ENCODE results near the gene PTGR1. TPM values are rescaled to one million over a fixed set of nuclear protein-coding genes. Genes with fewer than 3 reads are reported as not detected.
A peak's percentile ranks its signal among the peaks of the same experiment; 100 is the strongest.
"Not testable (repeated sequence)": the region's sequence is repeated elsewhere in the genome, so short reads cannot be mapped to it uniquely, and the experiment has no call there.

Gene PTGR1
- total RNA-seq, 2 donors from 2014 or later, result 2.0 TPM; not detected in 1

DNA sequence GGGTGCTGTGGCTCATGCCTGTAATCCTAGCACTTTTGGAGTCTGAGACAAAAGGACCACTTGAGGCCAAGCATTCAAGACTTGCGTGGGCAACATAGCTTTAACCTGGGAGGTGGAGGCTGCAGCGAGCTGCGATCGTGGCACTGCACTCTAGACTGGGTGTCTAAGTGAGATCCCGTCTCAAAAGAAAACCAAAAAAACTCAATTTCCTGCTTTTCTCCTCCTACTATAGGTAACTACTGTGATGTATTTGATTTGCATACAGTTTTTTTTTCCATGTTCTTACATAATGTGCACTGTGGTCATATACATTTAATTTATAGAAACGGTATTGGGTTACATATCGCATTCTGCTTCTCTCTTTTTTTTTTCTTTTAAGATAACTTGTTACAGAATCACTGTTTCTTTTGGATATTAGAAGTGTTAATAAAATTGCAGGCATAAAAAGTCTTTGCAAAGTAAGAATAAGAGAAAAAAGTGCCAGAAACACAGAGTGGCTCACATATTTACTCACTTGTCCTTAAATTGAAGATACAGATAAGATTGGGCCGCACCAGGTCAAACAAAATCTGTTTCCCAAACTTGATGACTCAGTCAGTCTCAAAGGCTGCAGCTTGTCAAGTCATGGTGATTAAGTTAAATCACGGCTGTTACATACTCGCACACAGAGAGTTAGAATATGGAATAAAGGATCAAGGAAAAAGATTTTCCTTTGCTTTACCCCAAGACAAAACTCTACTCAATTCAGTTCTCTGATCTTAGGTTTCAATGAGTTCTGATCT is 2.0 kb upstream of the PTGR1 start:
- Mint-ChIP-seq H3K27ac (no peak overlapping the region), H3K4me1 (peaks cover 13% of the 10 kb centered on the region), H3K4me3 (peak overlapping the region; percentile 33), H3K27me3 (peaks cover 40% of the 10 kb centered on the region), H3K36me3 (ENCODE audit: low read depth) (no peaks in the 10 kb centered on the region)
- ATAC-seq (no peak), DNase-seq (no peak)
- no peaks in the 10 kb centered on the region for H3K9me3 ChIP-seq (ENCODE audit: control insufficient read depth, low read length, poor library complexity, severe bottlenecking)

DNA sequence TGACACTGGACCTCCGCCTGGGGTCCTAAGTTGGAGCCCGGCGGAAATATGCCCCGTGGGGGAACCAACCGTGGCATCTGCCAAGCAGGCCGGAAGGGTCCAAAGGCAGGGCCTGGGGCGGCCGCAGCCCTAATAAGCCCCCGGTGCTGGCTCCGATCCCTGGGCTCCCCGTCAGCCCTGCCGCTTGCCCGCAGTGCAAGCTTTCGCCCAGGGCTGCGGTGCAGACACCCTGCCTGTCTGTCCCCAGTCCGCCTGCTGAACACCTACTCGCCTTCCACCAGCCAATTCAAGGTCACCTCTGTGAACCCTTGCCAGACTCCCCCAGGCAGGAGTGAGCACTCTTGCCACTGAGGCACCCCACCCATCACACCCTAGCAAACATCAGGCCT is 502 bp upstream of the PTGR1 start:
- H3K27me3 Mint-ChIP-seq, result peaks cover 33% of the 10 kb centered on the region
- no peaks in the 10 kb centered on the region for H3K36me3 Mint-ChIP-seq (ENCODE audit: low read depth)
- H3K4me1 Mint-ChIP-seq, result peaks cover 13% of the 10 kb centered on the region
- ATAC-seq, result no peak
- H3K4me3 Mint-ChIP-seq, result peak overlapping the region; percentile 93
- H3K27ac Mint-ChIP-seq, result no peak overlapping the region
- H3K9me3 ChIP-seq (ENCODE audit: control insufficient read depth, low read length, poor library complexity, severe bottlenecking), result no peaks in the 10 kb centered on the region
- DNase-seq, result no peak

DNA sequence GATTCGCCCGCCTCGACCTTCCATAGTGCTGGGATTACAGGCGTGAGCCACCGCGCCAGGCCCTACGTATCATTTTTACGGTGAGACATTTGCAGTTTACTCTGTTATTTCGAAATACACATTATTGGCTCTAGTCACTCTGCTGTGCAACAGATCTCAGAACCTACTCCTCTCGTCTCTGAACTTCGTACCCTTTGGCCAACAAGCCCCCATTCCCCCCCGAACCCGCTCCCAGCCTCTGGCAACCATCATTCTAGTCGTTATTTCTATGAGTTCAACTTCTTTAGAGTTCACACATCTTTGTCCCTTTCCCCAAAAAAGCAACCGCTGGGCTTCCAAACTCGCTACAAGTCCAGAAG is 735 bp downstream of the PTGR1 start:
- no peaks in the 10 kb centered on the region for H3K9me3 ChIP-seq (ENCODE audit: control insufficient read depth, low read length, poor library complexity, severe bottlenecking)

DNA sequence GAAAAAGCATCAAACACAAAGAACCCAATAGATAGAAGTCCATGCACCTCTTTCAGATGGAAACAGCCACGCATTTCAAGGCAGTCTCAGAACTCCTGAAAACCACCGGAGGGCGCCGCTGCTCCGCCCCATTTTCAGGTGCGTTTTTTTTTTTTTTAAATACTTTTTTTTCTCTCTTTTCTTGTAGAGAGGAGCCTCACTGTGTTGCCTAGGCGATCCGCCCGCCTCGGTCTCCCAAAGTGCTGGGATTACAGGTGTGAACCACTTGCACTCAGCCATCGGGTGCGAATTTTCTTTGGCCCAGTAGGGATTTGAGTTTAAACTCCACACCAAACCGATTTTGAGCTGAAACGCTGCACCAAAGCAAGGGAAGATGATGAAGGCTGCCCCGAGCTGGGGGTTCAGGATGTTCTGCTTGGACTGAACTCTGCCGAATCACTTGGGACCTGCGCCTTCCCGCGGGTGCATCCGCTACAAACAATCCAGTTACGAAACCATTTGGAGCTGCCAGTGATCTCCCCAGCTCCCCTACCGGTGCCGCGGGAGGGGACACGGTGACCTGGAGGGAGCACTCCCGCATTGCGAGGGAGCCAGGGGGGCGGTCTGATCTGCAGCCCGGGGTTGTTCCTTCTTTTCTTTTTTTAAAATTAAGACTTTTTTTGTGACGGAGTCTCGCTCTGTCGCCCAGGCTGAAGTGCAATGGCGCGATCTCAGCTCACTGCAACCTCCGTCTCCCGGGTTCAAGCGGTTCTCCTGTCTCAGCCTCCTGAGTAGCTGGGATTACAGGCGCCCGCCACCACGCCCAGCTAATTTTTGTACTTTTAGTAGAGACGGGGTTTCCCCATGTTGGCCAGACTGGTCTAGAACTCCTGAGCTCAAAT is 1.4 kb downstream of the PTGR1 start:
- H3K27me3 Mint-ChIP-seq, result peaks cover 26% of the 10 kb centered on the region
- no peaks in the 10 kb centered on the region for H3K9me3 ChIP-seq (ENCODE audit: control insufficient read depth, low read length, poor library complexity, severe bottlenecking)
- ATAC-seq (peak; percentile 84), DNase-seq (peak; percentile 32 to 53 (median 42))
- H3K36me3 Mint-ChIP-seq (ENCODE audit: low read depth), result no peaks in the 10 kb centered on the region
- peak overlapping the region; percentile 93 for H3K4me3 Mint-ChIP-seq
- H3K27ac Mint-ChIP-seq, result peak overlapping the region; percentile 85
- H3K4me1 Mint-ChIP-seq, result peaks cover 13% of the 10 kb centered on the region

More for the DNA sequence above, 735 bp downstream of the PTGR1 start:
- Mint-ChIP-seq H3K36me3 (ENCODE audit: low read depth) (no peaks in the 10 kb centered on the region), H3K4me1 (peaks cover 13% of the 10 kb centered on the region), H3K4me3 (peak overlapping the region; percentile 93), H3K27ac (peak overlapping the region; percentile 85), H3K27me3 (peaks cover 30% of the 10 kb centered on the region)
- DNase-seq (no peak), ATAC-seq (peak; percentile 24)

DNA sequence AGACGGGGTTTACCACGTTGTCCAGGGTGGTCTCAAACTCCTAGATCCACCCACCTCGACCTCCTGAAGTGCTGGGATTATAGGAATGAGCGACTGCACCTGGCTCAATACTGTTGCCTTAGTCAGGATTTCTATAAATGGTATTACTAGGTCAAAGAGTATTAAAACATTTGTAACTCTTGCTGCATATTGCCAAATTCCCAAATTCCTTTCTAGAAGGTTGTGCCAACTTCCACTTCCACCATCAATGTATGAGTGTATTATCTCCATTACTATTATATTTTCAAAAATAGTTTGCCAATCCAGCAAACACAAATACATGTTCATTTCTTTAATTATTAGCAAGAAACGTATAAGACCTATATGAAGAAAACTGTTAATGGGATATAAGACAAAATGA is 10.6 kb downstream of the PTGR1 start:
- no peaks in the 10 kb centered on the region for H3K9me3 ChIP-seq (ENCODE audit: control insufficient read depth, low read length, poor library complexity, severe bottlenecking)
- Mint-ChIP-seq H3K27ac (no peak overlapping the region), H3K36me3 (ENCODE audit: low read depth) (peaks cover 2% of the 10 kb centered on the region), H3K27me3 (no peaks in the 10 kb centered on the region), H3K4me3 (no peak overlapping the region), H3K4me1 (no peaks in the 10 kb centered on the region)
- no peak for DNase-seq
- no peak for ATAC-seq

DNA sequence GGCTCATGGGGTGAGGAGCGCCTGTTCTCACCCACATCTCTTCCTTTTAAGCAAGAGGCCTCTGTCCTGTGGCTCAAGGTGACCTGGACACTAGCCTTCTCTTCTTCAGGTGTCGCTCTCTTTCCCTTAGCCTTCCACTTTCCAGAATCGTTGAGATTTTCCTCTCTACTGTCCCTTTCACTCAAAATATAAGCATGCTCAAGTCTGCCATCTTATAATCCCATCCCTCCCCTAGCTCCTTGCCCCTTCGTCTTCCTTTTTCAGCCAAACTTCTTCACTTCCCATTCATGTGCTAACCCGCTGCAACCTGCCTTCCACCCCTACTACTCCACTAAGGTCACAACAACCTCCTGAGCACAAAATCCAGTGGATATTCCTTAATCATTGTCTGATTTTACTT is 13.1 kb downstream of the PTGR1 start:
- H3K4me3 Mint-ChIP-seq, result no peak overlapping the region
- no peak for DNase-seq
- no peaks in the 10 kb centered on the region for H3K9me3 ChIP-seq (ENCODE audit: control insufficient read depth, low read length, poor library complexity, severe bottlenecking)
- H3K27ac Mint-ChIP-seq, result no peak overlapping the region
- H3K27me3 Mint-ChIP-seq, result no peaks in the 10 kb centered on the region
- no peaks in the 10 kb centered on the region for H3K4me1 Mint-ChIP-seq
- H3K36me3 Mint-ChIP-seq (ENCODE audit: low read depth), result peaks cover 2% of the 10 kb centered on the region
- no peak for ATAC-seq

DNA sequence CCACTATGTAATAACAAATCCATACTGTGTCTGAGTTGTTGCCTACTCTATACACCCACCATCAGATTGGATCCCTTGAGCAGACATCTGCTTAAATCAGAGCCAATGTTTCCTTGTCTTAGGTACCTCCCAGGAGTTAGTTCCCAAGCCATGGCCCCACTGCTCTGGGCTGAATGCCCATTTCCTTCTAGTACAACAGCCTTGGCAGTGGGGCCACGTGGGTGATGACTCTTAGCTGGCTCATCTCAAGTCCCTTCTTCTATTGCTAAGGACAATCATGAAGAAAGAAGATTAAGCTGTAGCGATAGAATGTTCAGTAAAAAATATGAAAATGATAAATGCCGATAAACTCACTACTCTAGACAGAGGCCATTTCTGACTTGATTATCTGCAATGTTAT is 16.6 kb downstream of the PTGR1 start:
- Mint-ChIP-seq H3K4me1 (no peaks in the 10 kb centered on the region), H3K36me3 (ENCODE audit: low read depth) (peaks cover 2% of the 10 kb centered on the region), H3K27ac (no peak overlapping the region), H3K27me3 (no peaks in the 10 kb centered on the region), H3K4me3 (no peak overlapping the region)
- no peaks in the 10 kb centered on the region for H3K9me3 ChIP-seq (ENCODE audit: control insufficient read depth, low read length, poor library complexity, severe bottlenecking)
- ATAC-seq (no peak), DNase-seq (no peak)

DNA sequence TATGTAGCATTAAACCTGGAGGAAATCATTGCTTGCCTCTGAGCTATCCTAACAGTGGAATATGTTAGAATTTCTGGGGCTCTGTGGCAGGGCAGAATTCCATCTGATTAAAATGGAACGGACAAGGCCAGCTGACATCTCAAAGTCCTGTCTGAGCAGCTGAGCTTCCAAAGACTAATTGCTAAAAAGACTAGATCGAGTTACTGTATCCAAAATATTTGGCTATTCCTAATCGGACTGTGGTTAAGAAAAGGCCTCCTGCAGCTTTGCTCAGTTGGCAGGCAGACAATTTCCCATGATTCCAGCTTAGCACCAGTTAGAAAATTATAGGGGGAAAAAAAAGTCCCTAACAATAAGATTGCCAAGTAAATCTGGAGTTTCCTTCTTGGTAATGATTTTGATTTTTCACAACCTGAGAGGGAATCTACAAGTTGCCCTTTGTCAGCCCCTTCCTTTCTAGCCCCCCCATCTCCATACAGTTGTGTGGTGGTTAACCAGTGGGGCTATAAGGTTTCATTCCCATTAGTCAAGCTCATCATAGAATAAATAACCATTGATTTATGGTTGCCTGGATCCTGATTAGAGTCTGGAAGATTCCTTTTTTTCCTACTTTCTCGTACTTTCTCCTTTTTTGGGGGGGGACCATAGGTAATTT is 26.4 kb downstream of the PTGR1 start:
- ATAC-seq, result no peak
- DNase-seq, result no peak
- Mint-ChIP-seq H3K27ac (no peak overlapping the region), H3K4me1 (no peaks in the 10 kb centered on the region), H3K4me3 (no peak overlapping the region), H3K27me3 (no peaks in the 10 kb centered on the region), H3K36me3 (ENCODE audit: low read depth) (peaks cover 2% of the 10 kb centered on the region)
- H3K9me3 ChIP-seq (ENCODE audit: control insufficient read depth, low read length, poor library complexity, severe bottlenecking), result peaks cover 6% of the 10 kb centered on the region

DNA sequence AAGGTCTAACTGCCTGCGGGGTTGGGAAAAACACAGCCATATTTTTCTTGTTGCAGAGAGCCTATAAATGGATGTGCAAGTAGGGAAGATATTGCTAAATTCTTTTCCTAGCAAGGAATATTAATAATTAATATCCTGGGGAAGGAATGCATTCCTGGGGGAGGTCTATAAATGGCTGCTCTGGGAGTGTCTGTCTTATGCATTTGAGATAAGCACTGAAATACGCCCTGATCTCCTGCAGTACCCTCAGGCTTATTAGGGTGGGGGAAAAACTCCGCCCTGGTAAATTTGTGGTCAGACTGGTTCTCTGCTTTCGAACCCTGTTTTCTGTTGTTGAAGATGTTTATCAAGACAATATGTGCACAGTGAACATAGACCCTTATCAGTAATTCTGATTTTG is 31.3 kb downstream of the PTGR1 start:
- not testable (repeated sequence) for H3K27ac Mint-ChIP-seq; H3K4me3 Mint-ChIP-seq; H3K36me3 Mint-ChIP-seq (ENCODE audit: low read depth); DNase-seq; H3K27me3 Mint-ChIP-seq; H3K4me1 Mint-ChIP-seq; H3K9me3 ChIP-seq (ENCODE audit: control insufficient read depth, low read length, poor library complexity, severe bottlenecking); ATAC-seq

DNA sequence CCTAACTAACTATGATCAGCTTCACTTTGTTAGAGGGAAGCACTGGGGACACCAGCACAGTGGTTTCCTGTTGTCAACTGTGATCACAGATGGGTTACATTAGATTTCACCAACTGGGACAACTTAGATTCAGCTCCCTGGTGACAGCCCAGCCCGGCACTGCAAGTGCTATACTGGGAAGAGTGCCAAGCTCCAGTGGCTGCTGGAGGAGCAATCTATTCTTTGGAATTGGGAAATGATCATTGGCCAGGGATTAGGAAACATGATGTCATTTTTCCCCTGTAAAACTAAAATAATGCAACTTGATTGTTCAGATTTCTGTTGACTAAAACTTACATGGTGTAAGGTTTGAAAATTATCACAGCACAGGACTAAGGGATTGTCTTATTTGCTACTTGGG is 33.2 kb downstream of the PTGR1 start:
- H3K4me1 Mint-ChIP-seq, result no peaks in the 10 kb centered on the region
- H3K4me3 Mint-ChIP-seq, result no peak overlapping the region

DNA sequence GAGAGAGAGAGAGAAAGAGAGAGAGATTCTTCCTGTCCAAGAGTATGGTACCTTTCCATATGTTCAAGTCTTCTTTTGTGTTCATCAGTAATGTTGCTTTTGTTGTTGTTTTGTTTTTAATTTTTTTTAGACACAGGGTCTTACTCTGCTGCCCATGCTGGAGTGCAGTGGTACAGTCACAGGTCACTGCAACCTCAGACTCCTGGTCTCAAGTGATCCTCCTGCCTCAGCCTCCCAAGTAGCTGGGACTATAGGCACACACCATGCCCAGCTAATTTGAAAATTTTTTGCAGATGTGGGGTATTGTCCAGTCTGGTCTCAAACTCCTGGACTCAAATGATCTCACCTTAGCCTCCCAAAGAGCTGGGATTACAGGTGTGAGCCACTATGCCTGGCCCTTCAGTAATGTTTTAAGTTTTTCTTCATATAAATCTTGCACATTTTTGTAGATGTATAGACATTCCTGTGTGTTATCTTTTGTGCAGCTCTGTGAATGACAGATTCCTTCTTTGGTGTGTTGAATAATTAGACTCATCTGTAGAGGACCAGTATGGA is 38.2 kb downstream of the PTGR1 start:
- H3K9me3 ChIP-seq (ENCODE audit: control insufficient read depth, low read length, poor library complexity, severe bottlenecking), result no peaks in the 10 kb centered on the region
- H3K27ac Mint-ChIP-seq, result no peak overlapping the region
- no peaks in the 10 kb centered on the region for H3K27me3 Mint-ChIP-seq
- DNase-seq (no peak), ATAC-seq (no peak)
- H3K36me3 Mint-ChIP-seq (ENCODE audit: low read depth), result no peaks in the 10 kb centered on the region
- H3K4me1 Mint-ChIP-seq, result no peaks in the 10 kb centered on the region
- H3K4me3 Mint-ChIP-seq, result no peak overlapping the region

More for the DNA sequence above, 33.2 kb downstream of the PTGR1 start:
- ATAC-seq (no peak), DNase-seq (no peak)
- no peak overlapping the region for H3K27ac Mint-ChIP-seq
- no peaks in the 10 kb centered on the region for H3K36me3 Mint-ChIP-seq (ENCODE audit: low read depth)
- H3K27me3 Mint-ChIP-seq, result no peaks in the 10 kb centered on the region
- peaks cover 7% of the 10 kb centered on the region for H3K9me3 ChIP-seq (ENCODE audit: control insufficient read depth, low read length, poor library complexity, severe bottlenecking)

DNA sequence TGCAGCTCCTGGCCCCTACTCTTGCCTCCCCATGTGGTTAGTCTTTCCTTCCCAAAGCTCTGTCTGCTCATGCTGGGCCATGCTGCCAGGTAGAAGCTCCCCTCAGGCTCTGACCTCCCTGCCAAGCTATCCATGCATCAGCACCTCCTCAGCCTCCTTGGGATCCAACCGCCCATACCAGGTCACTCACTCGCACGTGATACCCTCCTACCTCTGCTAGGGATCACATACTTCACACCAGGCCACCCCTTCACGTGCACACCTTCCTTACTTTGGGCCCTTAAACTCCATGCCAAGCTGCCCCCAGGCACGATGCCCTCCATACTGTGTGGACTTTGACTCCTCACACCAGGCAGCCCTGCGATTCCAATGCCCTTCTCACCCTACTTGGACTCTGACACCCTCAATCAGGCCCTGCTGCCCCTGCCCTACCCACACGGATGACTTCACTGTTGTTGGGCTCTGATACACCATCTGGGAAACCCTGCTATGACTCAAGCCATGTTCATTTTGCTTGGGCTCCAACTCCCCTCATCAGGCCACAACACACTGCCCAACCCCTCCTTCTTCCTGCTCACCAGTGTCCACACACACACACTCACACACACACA is 40.3 kb downstream of the PTGR1 start:
- H3K36me3 Mint-ChIP-seq (ENCODE audit: low read depth), result no peaks in the 10 kb centered on the region
- no peak for ATAC-seq

DNA sequence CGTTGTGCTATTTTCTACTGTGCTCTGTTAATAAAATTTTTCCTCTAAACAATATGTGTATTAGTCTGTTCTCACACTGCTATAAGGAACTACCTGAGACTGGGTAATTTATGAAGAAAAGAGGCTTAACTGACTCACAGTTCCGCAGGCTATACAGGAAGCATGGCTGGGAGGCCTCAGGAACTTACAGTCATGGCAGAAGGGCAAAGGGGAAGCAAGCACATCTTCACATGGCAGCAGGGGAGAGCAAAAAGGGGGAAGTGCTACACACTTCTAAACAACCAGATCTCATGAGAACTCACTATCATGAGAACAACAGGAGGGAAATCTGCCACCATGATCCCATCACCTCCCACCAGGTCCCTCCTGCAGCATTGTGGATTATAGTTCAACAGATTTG is 44.0 kb downstream of the PTGR1 start:
- not testable (repeated sequence) for H3K27ac Mint-ChIP-seq; DNase-seq; H3K9me3 ChIP-seq (ENCODE audit: control insufficient read depth, low read length, poor library complexity, severe bottlenecking); H3K27me3 Mint-ChIP-seq; H3K36me3 Mint-ChIP-seq (ENCODE audit: low read depth); ATAC-seq; H3K4me3 Mint-ChIP-seq; H3K4me1 Mint-ChIP-seq

More for the DNA sequence above, 40.3 kb downstream of the PTGR1 start:
- no peaks in the 10 kb centered on the region for H3K4me1 Mint-ChIP-seq
- H3K27ac Mint-ChIP-seq, result no peak overlapping the region
- H3K9me3 ChIP-seq (ENCODE audit: control insufficient read depth, low read length, poor library complexity, severe bottlenecking), result no peaks in the 10 kb centered on the region
- H3K27me3 Mint-ChIP-seq, result no peaks in the 10 kb centered on the region
- no peak overlapping the region for H3K4me3 Mint-ChIP-seq
- no peak for DNase-seq

Data from T-helper 17 cell (primary cell).